ENCODE results near the gene ZYX.

Gene ZYX

GRCh38 chr7:143392875-143393266, 11.7 kb downstream of the ZYX start:
- no CpG with 5 or more reads among the region's 6 CpGs for WGBS (ENCODE audit: extremely low coverage, insufficient coverage, low lambda C conversion rate)

DNA sequence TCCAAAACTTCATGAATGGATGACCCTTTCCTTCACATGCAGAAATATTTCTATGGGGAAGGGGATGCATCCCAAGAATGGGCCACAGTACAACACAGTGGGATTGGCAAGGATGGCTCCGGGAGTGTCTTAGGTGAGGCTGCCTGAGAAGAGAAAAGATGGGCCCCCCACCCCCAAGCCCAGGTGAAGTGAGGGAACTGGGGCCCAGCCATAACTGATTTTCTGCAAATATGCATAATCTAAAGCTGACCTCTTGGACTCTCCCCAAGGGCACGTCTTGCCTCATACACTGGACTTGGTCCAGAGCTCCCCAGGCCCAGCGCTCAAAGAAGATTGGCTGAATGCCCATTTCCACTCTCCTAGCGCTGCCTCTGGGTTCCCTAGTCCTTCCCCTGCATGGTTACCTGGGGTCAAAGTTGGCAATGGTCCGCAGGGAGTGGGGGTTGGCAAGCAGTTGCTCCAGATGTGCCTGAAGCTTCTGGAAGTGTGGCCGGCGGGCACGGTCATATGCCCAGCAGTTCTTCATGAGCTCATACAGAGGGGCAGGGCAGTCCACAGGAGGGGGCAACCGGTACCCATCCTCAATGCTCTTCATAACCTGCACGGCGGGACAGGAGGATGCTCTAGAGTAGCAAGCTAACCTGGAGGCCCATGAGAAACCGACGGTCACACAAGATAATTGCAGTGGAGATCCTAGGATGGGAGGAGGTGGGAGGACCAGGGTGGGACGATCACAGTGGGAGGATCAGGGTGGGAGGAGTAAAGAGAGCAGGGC, 12.3 kb downstream of the ZYX start:
- H4K5ac ChIP-seq (ENCODE audit: low read length) = no peak overlapping the region
- H3K36me3 ChIP-seq (ENCODE audit: control insufficient read depth, insufficient read depth, low read length) = peaks cover 48% of the 10 kb centered on the region
- no peaks in the 10 kb centered on the region for H3K27me3 ChIP-seq (ENCODE audit: insufficient read depth, low read length, poor library complexity)
- no peaks in the 10 kb centered on the region for H3K79me1 ChIP-seq (ENCODE audit: low read length)
- no peak overlapping the region for H3K9ac ChIP-seq (ENCODE audit: low read length)
- H3K4me2 ChIP-seq (ENCODE audit: low read length) = no peak overlapping the region
- H3K4me3 ChIP-seq (ENCODE audit: low read length) = no peak overlapping the region
- H2BK15ac ChIP-seq (replicated peaks; ENCODE audit: low read depth) = no peak overlapping the region
- no peak overlapping the region for H3K56ac ChIP-seq (ENCODE audit: low read length)
- H3K23ac ChIP-seq (ENCODE audit: low read length) = no peak overlapping the region
- no peak overlapping the region for H2BK120ac ChIP-seq (ENCODE audit: low read depth, low read length)
- WGBS (ENCODE audit: extremely low coverage, insufficient coverage, low lambda C conversion rate) = no CpG with 5 or more reads among the region's 14 CpGs
- H3K4me1 ChIP-seq (ENCODE audit: control insufficient read depth, low read depth, low read length) = no peaks in the 10 kb centered on the region
- no peak overlapping the region for H3K18ac ChIP-seq (ENCODE audit: low read length)
- no peak overlapping the region for H2AK5ac ChIP-seq (ENCODE audit: low read length)
- H3K4ac ChIP-seq (ENCODE audit: low read depth, low read length) = no peak overlapping the region
- no peak for DNase-seq
- H4K8ac ChIP-seq (ENCODE audit: low read depth, low read length) = no peak overlapping the region
- no peak overlapping the region for H3K27ac ChIP-seq (ENCODE audit: low read depth, low read length)
- no peaks in the 10 kb centered on the region for H3K79me2 ChIP-seq (ENCODE audit: control insufficient read depth, insufficient read depth, low read length)
- no peak overlapping the region for H2BK5ac ChIP-seq (ENCODE audit: low read length)

More at GRCh38 chr7:143392875-143393266, 11.7 kb downstream of the ZYX start:
- Histone ChIP-seq H3K79me2 (ENCODE audit: control insufficient read depth, insufficient read depth, low read length) (no peaks in the 10 kb centered on the region), H4K8ac (ENCODE audit: low read depth, low read length) (no peak overlapping the region), H3K4ac (ENCODE audit: low read depth, low read length) (no peak overlapping the region), H3K4me1 (ENCODE audit: control insufficient read depth, low read depth, low read length) (no peaks in the 10 kb centered on the region), H4K5ac (ENCODE audit: low read length) (no peak overlapping the region), H3K27me3 (ENCODE audit: insufficient read depth, low read length, poor library complexity) (no peaks in the 10 kb centered on the region), H2BK5ac (ENCODE audit: low read length) (no peak overlapping the region), H3K4me3 (ENCODE audit: low read length) (no peak overlapping the region), H2BK15ac (replicated peaks; ENCODE audit: low read depth) (no peak overlapping the region), H3K56ac (ENCODE audit: low read length) (no peak overlapping the region), H2AK5ac (ENCODE audit: low read length) (no peak overlapping the region), H3K27ac (ENCODE audit: low read depth, low read length) (no peak overlapping the region), H3K18ac (ENCODE audit: low read length) (no peak overlapping the region), H3K9ac (ENCODE audit: low read length) (no peak overlapping the region), H3K23ac (ENCODE audit: low read length) (no peak overlapping the region), H2BK120ac (ENCODE audit: low read depth, low read length) (no peak overlapping the region), H3K79me1 (ENCODE audit: low read length) (no peaks in the 10 kb centered on the region), H3K4me2 (ENCODE audit: low read length) (no peak overlapping the region), H3K36me3 (ENCODE audit: control insufficient read depth, insufficient read depth, low read length) (peaks cover 47% of the 10 kb centered on the region)
- no peak for DNase-seq

GRCh38 chr7:143394068-143394467, 12.9 kb downstream of the ZYX start:
- H3K79me2 ChIP-seq (ENCODE audit: control insufficient read depth, insufficient read depth, low read length) = no peaks in the 10 kb centered on the region
- no peak overlapping the region for H3K4ac ChIP-seq (ENCODE audit: low read depth, low read length)
- H3K56ac ChIP-seq (ENCODE audit: low read length) = no peak overlapping the region
- no peak overlapping the region for H4K5ac ChIP-seq (ENCODE audit: low read length)
- H3K23ac ChIP-seq (ENCODE audit: low read length) = no peak overlapping the region
- no peak overlapping the region for H4K8ac ChIP-seq (ENCODE audit: low read depth, low read length)
- no peak overlapping the region for H3K4me3 ChIP-seq (ENCODE audit: low read length)
- no peak overlapping the region for H3K9ac ChIP-seq (ENCODE audit: low read length)
- H3K27ac ChIP-seq (ENCODE audit: low read depth, low read length) = no peak overlapping the region
- H2AK5ac ChIP-seq (ENCODE audit: low read length) = no peak overlapping the region
- H2BK5ac ChIP-seq (ENCODE audit: low read length) = no peak overlapping the region
- H3K79me1 ChIP-seq (ENCODE audit: low read length) = no peaks in the 10 kb centered on the region
- no peaks in the 10 kb centered on the region for H3K4me1 ChIP-seq (ENCODE audit: control insufficient read depth, low read depth, low read length)
- H3K18ac ChIP-seq (ENCODE audit: low read length) = no peak overlapping the region
- H2BK120ac ChIP-seq (ENCODE audit: low read depth, low read length) = no peak overlapping the region
- DNase-seq = no peak
- H3K36me3 ChIP-seq (ENCODE audit: control insufficient read depth, insufficient read depth, low read length) = peaks cover 44% of the 10 kb centered on the region
- H3K4me2 ChIP-seq (ENCODE audit: low read length) = no peak overlapping the region
- H3K27me3 ChIP-seq (ENCODE audit: insufficient read depth, low read length, poor library complexity) = no peaks in the 10 kb centered on the region
- WGBS (ENCODE audit: extremely low coverage, insufficient coverage, low lambda C conversion rate) = no CpG with 5 or more reads among the region's 6 CpGs
- H2BK15ac ChIP-seq (replicated peaks; ENCODE audit: low read depth) = no peak overlapping the region

DNA sequence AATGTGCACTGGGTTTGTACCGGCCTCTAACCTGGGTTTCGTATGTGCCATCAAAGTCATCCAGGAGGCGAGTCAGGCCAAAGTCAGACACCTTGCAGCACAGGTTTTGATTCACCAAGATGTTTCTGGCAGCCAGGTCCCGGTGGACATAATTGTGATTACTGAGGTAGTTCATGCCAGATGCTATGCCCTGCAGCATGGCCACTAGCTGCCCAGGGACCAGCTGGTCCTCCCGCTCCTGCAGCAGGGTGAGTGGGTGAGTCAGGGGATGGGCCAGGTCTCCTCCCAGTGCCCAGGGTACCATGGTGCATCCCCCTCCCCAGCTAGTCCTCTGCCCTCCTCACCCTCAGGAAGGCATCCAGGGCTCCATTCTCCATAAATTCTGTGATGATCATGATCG, 13.6 kb downstream of the ZYX start:
- Histone ChIP-seq H4K5ac (ENCODE audit: low read length) (no peak overlapping the region), H3K4me1 (ENCODE audit: control insufficient read depth, low read depth, low read length) (no peaks in the 10 kb centered on the region), H3K27me3 (ENCODE audit: insufficient read depth, low read length, poor library complexity) (no peaks in the 10 kb centered on the region), H3K36me3 (ENCODE audit: control insufficient read depth, insufficient read depth, low read length) (peaks cover 41% of the 10 kb centered on the region), H2BK120ac (ENCODE audit: low read depth, low read length) (no peak overlapping the region), H2BK15ac (replicated peaks; ENCODE audit: low read depth) (no peak overlapping the region), H3K27ac (ENCODE audit: low read depth, low read length) (no peak overlapping the region), H3K56ac (ENCODE audit: low read length) (no peak overlapping the region), H4K8ac (ENCODE audit: low read depth, low read length) (no peak overlapping the region), H3K4ac (ENCODE audit: low read depth, low read length) (no peak overlapping the region), H3K79me2 (ENCODE audit: control insufficient read depth, insufficient read depth, low read length) (no peaks in the 10 kb centered on the region), H3K18ac (ENCODE audit: low read length) (no peak overlapping the region), H3K9ac (ENCODE audit: low read length) (no peak overlapping the region), H3K4me3 (ENCODE audit: low read length) (no peak overlapping the region), H3K23ac (ENCODE audit: low read length) (no peak overlapping the region), H2AK5ac (ENCODE audit: low read length) (no peak overlapping the region), H3K79me1 (ENCODE audit: low read length) (no peaks in the 10 kb centered on the region), H3K4me2 (ENCODE audit: low read length) (no peak overlapping the region), H2BK5ac (ENCODE audit: low read length) (no peak overlapping the region)
- no peak for DNase-seq
- WGBS (ENCODE audit: extremely low coverage, insufficient coverage, low lambda C conversion rate) = no CpG with 5 or more reads among the region's 6 CpGs

- no peak overlapping the region for H3K4me2 ChIP-seq (ENCODE audit: low read length)
- H4K8ac ChIP-seq (ENCODE audit: low read depth, low read length) = no peak overlapping the region
- peaks cover 4% of the 10 kb centered on the region for H3K79me1 ChIP-seq (ENCODE audit: low read length)
- no peak overlapping the region for H3K9ac ChIP-seq (ENCODE audit: low read length)
- no peak overlapping the region for H2BK5ac ChIP-seq (ENCODE audit: low read length)
- no peak overlapping the region for H3K18ac ChIP-seq (ENCODE audit: low read length)
- DNase-seq = peak; percentile 53
- H2AK5ac ChIP-seq (ENCODE audit: low read length) = no peak overlapping the region
- H3K4me1 ChIP-seq (ENCODE audit: control insufficient read depth, low read depth, low read length) = no peaks in the 10 kb centered on the region
- no peaks in the 10 kb centered on the region for H3K27me3 ChIP-seq (ENCODE audit: insufficient read depth, low read length, poor library complexity)
- H2BK120ac ChIP-seq (ENCODE audit: low read depth, low read length) = no peak overlapping the region
- H3K56ac ChIP-seq (ENCODE audit: low read length) = no peak overlapping the region
- no peak overlapping the region for H3K4ac ChIP-seq (ENCODE audit: low read depth, low read length)
- H3K36me3 ChIP-seq (ENCODE audit: control insufficient read depth, insufficient read depth, low read length) = peaks cover 42% of the 10 kb centered on the region
- WGBS (ENCODE audit: extremely low coverage, insufficient coverage, low lambda C conversion rate) = no CpG with 5 or more reads among the region's 21 CpGs
- no peak overlapping the region for H3K23ac ChIP-seq (ENCODE audit: low read length)
- no peak overlapping the region for H4K5ac ChIP-seq (ENCODE audit: low read length)
- H3K27ac ChIP-seq (ENCODE audit: low read depth, low read length) = no peak overlapping the region
- H2BK15ac ChIP-seq (replicated peaks; ENCODE audit: low read depth) = no peak overlapping the region
- no peaks in the 10 kb centered on the region for H3K79me2 ChIP-seq (ENCODE audit: control insufficient read depth, insufficient read depth, low read length)
- H3K4me3 ChIP-seq (ENCODE audit: low read length) = no peak overlapping the region
Observed at GRCh38 chr7:143395187-143396149, 14.3 kb downstream of the ZYX start.
